Activated B cell treated with CpG ODN at 0.5 μM for 24 hours (primary cell): Measurements from ENCODE around the gene DUOX2. TPM values are rescaled to one million over a fixed set of nuclear protein-coding genes. Genes with fewer than 3 reads are reported as not detected.

ENCODE experiments used
- ATAC-seq: fragments of 200-7000 bp; cut with Tn5 transposase; one replicate; pipeline ENCODE4 v1.10.0; 2021; ENCODE audit warnings: low read depth, mild to moderate bottlenecking, moderate library complexity
- CTCF ChIA-PET: fragments of 350-600 bp; sonication (Branson Sonifier 250); formaldehyde crosslinking; loops from one replicate; lab custom pipeline; 2021; ENCODE audit warnings: antibody characterized with exemption; lab: Charles Lee
- POLR2A ChIA-PET: fragments of 350-600 bp; sonication (Branson Sonifier 250); formaldehyde crosslinking; loops from one replicate; lab custom pipeline; 2021; ENCODE audit warnings: antibody characterized with exemption; lab: Charles Lee
- DNase-seq: peaks from one replicate; pipeline ENCODE4 v3.0.0; 2022
- H3K27ac Mint-ChIP-seq: one replicate; pipeline ENCODE4 v1.8.0; 2020; ENCODE audit warnings: mixed read lengths
- H3K27me3 Mint-ChIP-seq: one replicate; pipeline ENCODE4 v1.8.0; 2021; ENCODE audit warnings: mixed read lengths
- H3K36me3 Mint-ChIP-seq: one replicate; pipeline ENCODE4 v1.8.0; 2021; ENCODE audit warnings: low read depth, mixed read lengths
- H3K4me1 Mint-ChIP-seq: one replicate; pipeline ENCODE4 v1.8.0; 2021; ENCODE audit warnings: mixed read lengths
- H3K4me3 Mint-ChIP-seq: one replicate; pipeline ENCODE4 v1.8.0; 2020; ENCODE audit warnings: mild to moderate bottlenecking, mixed read lengths
- H3K9me3 Mint-ChIP-seq: one replicate; pipeline ENCODE4 v1.8.0; 2020; ENCODE audit warnings: mixed read lengths
- intact Hi-C: fragments of 100-400 bp; cut with micrococcal nuclease; formaldehyde crosslinking; loops from one replicate; pipeline ENCODE4 v1.15.1; 2024
- total RNA-seq: library from RNA; stranded (reverse); gene quantifications from 2 replicates; pipeline ENCODE4 v1.2.3, GENCODE V29; 2022
- TF ChIP-seq, protein P1 (sequence below): fragments of 200-600 bp; IDR thresholded peaks from one replicate; pipeline ENCODE4 v1.8.0; 2022; ENCODE audit warnings: antibody characterized with exemption, mild to moderate bottlenecking

Gene DUOX2
- total RNA-seq, 1 donor from 2014 or later = not detected

DNA sequence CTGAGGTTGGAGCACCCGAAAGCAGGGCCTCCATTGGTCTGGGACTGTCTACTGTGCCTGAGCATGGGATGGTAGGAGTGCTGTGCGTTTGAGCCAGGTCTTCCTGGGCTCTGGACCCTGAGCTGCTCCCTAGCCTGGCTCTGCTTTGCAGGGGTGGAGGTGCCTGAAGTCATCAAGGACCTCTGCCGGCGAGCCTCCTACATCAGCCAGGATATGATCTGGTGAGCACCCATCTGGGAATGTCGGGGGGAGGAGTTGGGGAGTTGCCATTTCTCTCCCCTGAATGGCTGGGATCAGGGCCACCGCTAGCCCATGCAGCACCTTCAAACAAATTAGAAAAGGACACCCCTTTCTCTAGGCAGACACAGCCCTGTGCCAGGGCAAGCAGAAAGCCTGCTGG lies 36.5 kb upstream of the DUOX2 start:
- intact Hi-C loops = no loop called here
- ATAC-seq = no peak
- DNase-seq = no peak
- TF ChIP-seq, protein P1, sequence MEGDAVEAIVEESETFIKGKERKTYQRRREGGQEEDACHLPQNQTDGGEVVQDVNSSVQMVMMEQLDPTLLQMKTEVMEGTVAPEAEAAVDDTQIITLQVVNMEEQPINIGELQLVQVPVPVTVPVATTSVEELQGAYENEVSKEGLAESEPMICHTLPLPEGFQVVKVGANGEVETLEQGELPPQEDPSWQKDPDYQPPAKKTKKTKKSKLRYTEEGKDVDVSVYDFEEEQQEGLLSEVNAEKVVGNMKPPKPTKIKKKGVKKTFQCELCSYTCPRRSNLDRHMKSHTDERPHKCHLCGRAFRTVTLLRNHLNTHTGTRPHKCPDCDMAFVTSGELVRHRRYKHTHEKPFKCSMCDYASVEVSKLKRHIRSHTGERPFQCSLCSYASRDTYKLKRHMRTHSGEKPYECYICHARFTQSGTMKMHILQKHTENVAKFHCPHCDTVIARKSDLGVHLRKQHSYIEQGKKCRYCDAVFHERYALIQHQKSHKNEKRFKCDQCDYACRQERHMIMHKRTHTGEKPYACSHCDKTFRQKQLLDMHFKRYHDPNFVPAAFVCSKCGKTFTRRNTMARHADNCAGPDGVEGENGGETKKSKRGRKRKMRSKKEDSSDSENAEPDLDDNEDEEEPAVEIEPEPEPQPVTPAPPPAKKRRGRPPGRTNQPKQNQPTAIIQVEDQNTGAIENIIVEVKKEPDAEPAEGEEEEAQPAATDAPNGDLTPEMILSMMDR = no peak
- Mint-ChIP-seq H3K4me1 (no peaks in the 10 kb centered on the region), H3K36me3 (peaks cover 11% of the 10 kb centered on the region), H3K27ac (no peak overlapping the region), H3K4me3 (no peak overlapping the region), H3K27me3 (no peaks in the 10 kb centered on the region), H3K9me3 (no peaks in the 10 kb centered on the region)
- CTCF ChIA-PET = no interaction called here
- POLR2A ChIA-PET = no interaction called here

GRCh38 chr15:45149060-45149459 lies 35.1 kb upstream of the DUOX2 start:
- Mint-ChIP-seq H3K27me3 (no peaks in the 10 kb centered on the region), H3K4me1 (no peaks in the 10 kb centered on the region), H3K4me3 (no peak overlapping the region), H3K36me3 (peaks cover 11% of the 10 kb centered on the region), H3K9me3 (no peaks in the 10 kb centered on the region), H3K27ac (no peak overlapping the region)
- CTCF ChIA-PET = no interaction called here
- POLR2A ChIA-PET = no interaction called here
- TF ChIP-seq, protein P1 = no peak
- DNase-seq (no peak), ATAC-seq (no peak)
- intact Hi-C loops = no loop called here

GRCh38 chr15:45148076-45149059 lies 34.4 kb upstream of the DUOX2 start:
- Mint-ChIP-seq H3K27ac (no peak overlapping the region), H3K36me3 (peaks cover 11% of the 10 kb centered on the region), H3K27me3 (no peaks in the 10 kb centered on the region), H3K9me3 (no peaks in the 10 kb centered on the region), H3K4me3 (no peak overlapping the region), H3K4me1 (no peaks in the 10 kb centered on the region)
- ATAC-seq (no peak), DNase-seq (no peak)
- CTCF ChIA-PET = no interaction called here
- TF ChIP-seq, protein P1 = no peak
- POLR2A ChIA-PET = no interaction called here
- intact Hi-C loops = no loop called here

DNA sequence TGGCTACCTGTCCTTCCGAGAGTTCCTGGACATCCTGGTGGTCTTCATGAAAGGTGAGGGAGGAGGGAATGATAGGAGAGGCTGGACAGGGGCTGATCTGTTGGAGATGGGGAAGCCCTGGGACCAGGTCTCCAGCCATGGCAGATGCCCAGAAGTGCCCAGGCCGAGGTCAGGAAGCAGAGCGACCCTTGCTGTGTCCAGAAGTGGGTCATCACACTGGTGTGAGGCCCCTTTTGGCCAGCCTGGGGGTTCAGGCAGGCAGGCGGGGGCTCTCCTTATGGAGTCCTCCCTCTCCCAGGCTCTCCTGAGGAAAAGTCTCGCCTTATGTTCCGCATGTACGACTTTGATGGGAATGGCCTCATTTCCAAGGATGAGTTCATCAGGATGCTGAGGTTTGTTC lies 33.6 kb upstream of the DUOX2 start:
- ATAC-seq (no peak), DNase-seq (no peak)
- H3K4me1 Mint-ChIP-seq = no peaks in the 10 kb centered on the region
- TF ChIP-seq, protein P1 = no peak
- CTCF ChIA-PET = no interaction called here
- POLR2A ChIA-PET = no interaction called here
- no peaks in the 10 kb centered on the region for H3K9me3 Mint-ChIP-seq
- no peak overlapping the region for H3K27ac Mint-ChIP-seq
- H3K36me3 Mint-ChIP-seq = peaks cover 11% of the 10 kb centered on the region
- intact Hi-C loops = no loop called here
- no peak overlapping the region for H3K4me3 Mint-ChIP-seq
- no peaks in the 10 kb centered on the region for H3K27me3 Mint-ChIP-seq

GRCh38 chr15:45146405-45146804 lies 32.4 kb upstream of the DUOX2 start:
- POLR2A ChIA-PET = no interaction called here
- H3K4me1 Mint-ChIP-seq = no peaks in the 10 kb centered on the region
- no peak overlapping the region for H3K27ac Mint-ChIP-seq
- no peak overlapping the region for H3K4me3 Mint-ChIP-seq
- TF ChIP-seq, protein P1 = no peak
- CTCF ChIA-PET = interaction anchor here (0.8 kb wide), 1 partner anchor 12 kb away, joined by 3 read pairs; no protein-coding TSS in a partner anchor
- H3K36me3 Mint-ChIP-seq = peaks cover 3% of the 10 kb centered on the region
- DNase-seq (no peak), ATAC-seq (no peak)
- intact Hi-C loops = no loop called here
- no peaks in the 10 kb centered on the region for H3K9me3 Mint-ChIP-seq
- H3K27me3 Mint-ChIP-seq = no peaks in the 10 kb centered on the region
